Mesenchymal stem cell (in vitro differentiated cells and primary cell): ENCODE measurements around the gene PCDHGB4.

Experiments
- DNase-seq: peaks from one replicate; pipeline ENCODE4 v3.0.0-alpha.2; 2013
- H2AFZ ChIP-seq: one replicate; pipeline ENCODE4 v1.6.1; 2013; ENCODE audit warnings: low read depth, mild to moderate bottlenecking, control low read depth, inconsistent platforms, low read length, moderate library complexity
- H2AK5ac ChIP-seq: 2 replicates; pipeline ENCODE4 v1.6.1; 2013; ENCODE audit warnings: low read length, moderate library complexity, mild to moderate bottlenecking, inconsistent platforms; ENCODE audit not compliant: severe bottlenecking
- H2BK120ac ChIP-seq: one replicate; pipeline ENCODE4 v1.6.1; 2013; ENCODE audit warnings: low read depth, mild to moderate bottlenecking, inconsistent platforms, low read length, moderate library complexity
- H2BK12ac ChIP-seq, 2 experiments: one replicate each; pipeline ENCODE4 v1.6.1; 2013; ENCODE audit warnings: inconsistent platforms in 2 of 2, low read length in 2 of 2, mild to moderate bottlenecking in 2 of 2, moderate library complexity in 2 of 2, control low read depth in 1 of 2
- H2BK15ac ChIP-seq: one replicate; pipeline ENCODE4 v1.6.1; 2013; ENCODE audit warnings: mild to moderate bottlenecking, low read depth, inconsistent platforms; ENCODE audit not compliant: poor library complexity, severe bottlenecking
- H2BK5ac ChIP-seq: 2 replicates; pipeline ENCODE4 v1.6.1; 2013; ENCODE audit warnings: low read depth, mild to moderate bottlenecking, low read length, control low read depth, inconsistent platforms; ENCODE audit not compliant: poor library complexity, severe bottlenecking
- H3K14ac ChIP-seq, 2 experiments: one replicate each; pipeline ENCODE4 v1.6.1; 2013; ENCODE audit warnings: inconsistent platforms in 2 of 2, low read length in 2 of 2, control low read depth in 1 of 2, mild to moderate bottlenecking in 1 of 2, moderate library complexity in 1 of 2
- H3K18ac ChIP-seq, 2 experiments: one replicate each; pipeline ENCODE4 v1.6.1; 2013; ENCODE audit warnings: inconsistent platforms in 2 of 2, low read length in 2 of 2, control low read depth in 1 of 2, low read depth in 1 of 2, mild to moderate bottlenecking in 1 of 2
- H3K23ac ChIP-seq, 2 experiments: one replicate each; pipeline ENCODE4 v1.6.1; 2013; ENCODE audit warnings: inconsistent platforms in 2 of 2, low read length in 2 of 2, mild to moderate bottlenecking in 2 of 2, moderate library complexity in 2 of 2, control low read depth in 1 of 2
- H3K27ac ChIP-seq: 2 replicates; pipeline ENCODE4 v1.5.1; 2013; ENCODE audit warnings: mild to moderate bottlenecking, moderate library complexity, low read length, control low read depth, inconsistent platforms; ENCODE audit not compliant: poor library complexity, severe bottlenecking
- H3K27me3 ChIP-seq, 2 experiments: 2 replicates each; pipeline versions ENCODE4 v1.6.1 to v1.7.0; 2013; ENCODE audit warnings: low read length in 2 of 2, mild to moderate bottlenecking in 2 of 2, moderate library complexity in 2 of 2, control low read depth in 1 of 2, inconsistent platforms in 1 of 2; ENCODE audit not compliant: control insufficient read depth in 1 of 2, insufficient read depth in 1 of 2
- H3K36me3 ChIP-seq, 2 experiments: 2 replicates each; pipeline versions ENCODE4 v1.6.1 to v1.7.0; 2013; ENCODE audit warnings: low read length in 2 of 2, control low read depth in 1 of 2, inconsistent platforms in 1 of 2, low read depth in 1 of 2, mild to moderate bottlenecking in 1 of 2; ENCODE audit not compliant: insufficient read depth in 2 of 2, control insufficient read depth in 1 of 2
- H3K4ac ChIP-seq, 2 experiments: one replicate each; pipeline ENCODE4 v1.6.1; 2013; ENCODE audit warnings: inconsistent platforms in 2 of 2, low read length in 2 of 2, mild to moderate bottlenecking in 2 of 2, moderate library complexity in 2 of 2, control low read depth in 1 of 2, low read depth in 1 of 2
- H3K4me1 ChIP-seq: 2 replicates; pipeline ENCODE4 v1.6.1; 2013; ENCODE audit warnings: low read depth, low read length, control low read depth; ENCODE audit not compliant: control insufficient read depth, insufficient read depth
- H3K4me2 ChIP-seq: 2 replicates; pipeline ENCODE4 v1.6.1; 2013; ENCODE audit warnings: low read length, mild to moderate bottlenecking, inconsistent platforms; ENCODE audit not compliant: poor library complexity, severe bottlenecking
- H3K4me3 ChIP-seq, 2 experiments: 2 replicates each; pipeline versions ENCODE4 v1.5.1 to v1.7.0; 2013; ENCODE audit warnings: low read length in 2 of 2, mild to moderate bottlenecking in 2 of 2, control low read depth in 1 of 2, low read depth in 1 of 2; ENCODE audit not compliant: insufficient read depth in 1 of 2
- H3K79me1 ChIP-seq: replicated peaks from 2 replicates; pipeline ENCODE4 v1.6.1; 2013; ENCODE audit warnings: mild to moderate bottlenecking, control low read depth, low read length, inconsistent platforms; ENCODE audit not compliant: poor library complexity, severe bottlenecking
- H3K9ac ChIP-seq: 2 replicates; pipeline ENCODE4 v1.7.0; 2013; ENCODE audit warnings: mild to moderate bottlenecking, low read length, moderate library complexity
- H3K9me3 ChIP-seq: 2 replicates; pipeline ENCODE4 v1.7.0; 2013; ENCODE audit warnings: mild to moderate bottlenecking, low read length; ENCODE audit not compliant: control insufficient read depth
- H4K8ac ChIP-seq: one replicate; pipeline ENCODE4 v1.6.1; 2013; ENCODE audit warnings: inconsistent platforms, mild to moderate bottlenecking, low read length, moderate library complexity
- H4K91ac ChIP-seq: one replicate; pipeline ENCODE4 v1.6.1; 2013; ENCODE audit warnings: mild to moderate bottlenecking, low read length, inconsistent platforms
- WGBS: methylation state at CpG from one replicate; pipeline ENCODE4 v1.1.7; 2013; ENCODE audit warnings: mixed read lengths; 5-methylcytosine and 5-hydroxymethylcytosine counted together

The PCDHGB4 gene

GRCh38 chr5:141362719-141363118 is 24.8 kb upstream of the PCDHGB4 start:
- H3K4ac ChIP-seq: no peak overlapping the region
- H3K79me1 ChIP-seq: no peaks in the 10 kb centered on the region
- H3K4me3 ChIP-seq: no peak overlapping the region
- DNase-seq: no peak
- H2BK120ac ChIP-seq: no peak overlapping the region
- no peak overlapping the region for H3K18ac ChIP-seq
- no peak overlapping the region for H2AFZ ChIP-seq
- H2BK5ac ChIP-seq: no peak overlapping the region
- H2AK5ac ChIP-seq: no peak overlapping the region
- no peak overlapping the region for H3K23ac ChIP-seq
- no peak overlapping the region for H3K27ac ChIP-seq
- H3K4me1 ChIP-seq: no peaks in the 10 kb centered on the region
- H4K91ac ChIP-seq: no peak overlapping the region
- H4K8ac ChIP-seq: no peak overlapping the region
- H3K4me2 ChIP-seq: no peak overlapping the region
- no peak overlapping the region for H2BK15ac ChIP-seq
- no peak overlapping the region for H3K9ac ChIP-seq
- no peaks in the 10 kb centered on the region for H3K36me3 ChIP-seq
- H3K9me3 ChIP-seq: peaks cover 72% of the 10 kb centered on the region
- no peak overlapping the region for H3K14ac ChIP-seq
- no peak overlapping the region for H2BK12ac ChIP-seq
- H3K27me3 ChIP-seq: no peaks in the 10 kb centered on the region

GRCh38 chr5:141363952-141364660 is 23.4 kb upstream of the PCDHGB4 start, which contains the start of gene PCDHGA5:
Gene PCDHGA5, plus strand, starts transcription at chr5:141364162. Its CDS starts 169 bp downstream, at chr5:141364331.
- Histone ChIP-seq H2BK5ac (no peak within 1 kb of the TSS), H3K4me2 (no peak within 1 kb of the TSS), H3K18ac (no peak within 1 kb of the TSS), H3K23ac (no peak within 1 kb of the TSS), H4K91ac (no peak within 1 kb of the TSS), H3K4ac (no peak within 1 kb of the TSS), H3K9me3 (peaks cover 62% of the 10 kb centered on the region), H3K14ac (no peak within 1 kb of the TSS), H3K36me3 (no peaks in the 10 kb centered on the region), H4K8ac (no peak within 1 kb of the TSS), H2BK15ac (no peak within 1 kb of the TSS), H3K27ac (no peak within 1 kb of the TSS), H3K79me1 (no peaks in the 10 kb centered on the region), H3K9ac (no peak within 1 kb of the TSS), H2BK12ac (no peak within 1 kb of the TSS), H2AK5ac (no peak within 1 kb of the TSS), H2BK120ac (no peak within 1 kb of the TSS), H3K4me3 (peak within 1 kb of the TSS in 1 of 2 experiments; percentile 38), H3K4me1 (no peaks in the 10 kb centered on the region), H3K27me3 (no peaks in the 10 kb centered on the region), H2AFZ (no peak within 1 kb of the TSS)
- 94% methylated on average over 33 of the region's 34 CpGs for WGBS
- no peak for DNase-seq

DNA sequence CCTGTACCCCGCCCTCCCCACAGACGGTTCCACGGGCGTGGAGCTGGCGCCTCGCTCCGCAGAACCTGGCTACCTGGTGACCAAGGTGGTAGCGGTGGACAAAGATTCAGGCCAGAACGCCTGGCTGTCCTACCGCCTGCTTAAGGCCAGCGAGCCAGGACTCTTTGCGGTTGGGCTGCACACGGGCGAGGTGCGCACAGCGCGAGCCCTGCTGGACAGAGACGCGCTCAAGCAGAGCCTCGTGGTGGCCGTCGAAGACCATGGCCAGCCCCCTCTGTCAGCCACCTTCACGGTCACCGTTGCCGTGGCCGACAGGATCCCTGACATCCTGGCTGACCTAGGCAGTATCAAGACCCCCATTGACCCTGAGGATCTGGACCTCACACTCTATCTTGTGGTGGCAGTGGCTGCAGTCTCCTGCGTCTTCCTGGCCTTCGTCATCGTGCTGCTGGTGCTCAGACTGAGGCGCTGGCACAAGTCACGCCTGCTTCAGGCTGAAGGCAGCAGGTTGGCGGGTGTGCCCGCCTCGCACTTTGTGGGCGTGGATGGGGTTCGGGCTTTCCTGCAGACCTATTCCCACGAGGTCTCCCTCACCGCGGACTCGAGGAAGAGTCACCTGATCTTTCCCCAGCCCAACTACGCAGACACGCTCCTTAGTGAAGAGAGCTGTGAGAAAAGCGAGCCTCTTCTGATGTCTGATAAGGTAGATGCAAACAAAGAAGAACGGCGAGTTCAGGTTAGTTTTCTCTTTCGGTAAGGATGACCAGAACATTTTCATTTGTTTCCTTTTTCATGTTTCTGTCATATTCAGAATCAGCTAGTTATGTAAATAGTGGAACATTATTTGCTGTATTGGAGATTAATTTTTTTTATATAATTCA is 21.2 kb upstream of the PCDHGB4 start:
- no peak overlapping the region for H3K14ac ChIP-seq
- no peak overlapping the region for H3K4ac ChIP-seq
- 93% methylated on average over 45 of the region's 46 CpGs for WGBS
- no peaks in the 10 kb centered on the region for H3K4me1 ChIP-seq
- no peak for DNase-seq
- no peak overlapping the region for H3K9ac ChIP-seq
- peaks cover 58% of the 10 kb centered on the region for H3K9me3 ChIP-seq
- H4K8ac ChIP-seq: no peak overlapping the region
- H2BK5ac ChIP-seq: no peak overlapping the region
- H3K79me1 ChIP-seq: no peaks in the 10 kb centered on the region
- H2BK15ac ChIP-seq: no peak overlapping the region
- H3K4me2 ChIP-seq: no peak overlapping the region
- H2AFZ ChIP-seq: no peak overlapping the region
- no peak overlapping the region for H3K27ac ChIP-seq
- no peak overlapping the region for H3K18ac ChIP-seq
- H3K4me3 ChIP-seq: no peak overlapping the region
- H3K36me3 ChIP-seq: no peaks in the 10 kb centered on the region
- no peak overlapping the region for H2BK120ac ChIP-seq
- no peak overlapping the region for H4K91ac ChIP-seq
- no peak overlapping the region for H2BK12ac ChIP-seq
- peaks cover 0 to 4% of the 10 kb centered on the region in 2 experiments for H3K27me3 ChIP-seq
- H3K23ac ChIP-seq: no peak overlapping the region
- H2AK5ac ChIP-seq: no peak overlapping the region
